HG02973 (cell line): Measurements from ENCODE around the gene ILDR1.

Source experiments
- ATAC-seq: cut with Tn5 transposase; IDR thresholded peaks from one replicate; pipeline ENCODE4 v1.9.1; 2021; ENCODE audit warnings: moderate library complexity; ENCODE audit not compliant: unreplicated experiment

The ILDR1 gene

DNA sequence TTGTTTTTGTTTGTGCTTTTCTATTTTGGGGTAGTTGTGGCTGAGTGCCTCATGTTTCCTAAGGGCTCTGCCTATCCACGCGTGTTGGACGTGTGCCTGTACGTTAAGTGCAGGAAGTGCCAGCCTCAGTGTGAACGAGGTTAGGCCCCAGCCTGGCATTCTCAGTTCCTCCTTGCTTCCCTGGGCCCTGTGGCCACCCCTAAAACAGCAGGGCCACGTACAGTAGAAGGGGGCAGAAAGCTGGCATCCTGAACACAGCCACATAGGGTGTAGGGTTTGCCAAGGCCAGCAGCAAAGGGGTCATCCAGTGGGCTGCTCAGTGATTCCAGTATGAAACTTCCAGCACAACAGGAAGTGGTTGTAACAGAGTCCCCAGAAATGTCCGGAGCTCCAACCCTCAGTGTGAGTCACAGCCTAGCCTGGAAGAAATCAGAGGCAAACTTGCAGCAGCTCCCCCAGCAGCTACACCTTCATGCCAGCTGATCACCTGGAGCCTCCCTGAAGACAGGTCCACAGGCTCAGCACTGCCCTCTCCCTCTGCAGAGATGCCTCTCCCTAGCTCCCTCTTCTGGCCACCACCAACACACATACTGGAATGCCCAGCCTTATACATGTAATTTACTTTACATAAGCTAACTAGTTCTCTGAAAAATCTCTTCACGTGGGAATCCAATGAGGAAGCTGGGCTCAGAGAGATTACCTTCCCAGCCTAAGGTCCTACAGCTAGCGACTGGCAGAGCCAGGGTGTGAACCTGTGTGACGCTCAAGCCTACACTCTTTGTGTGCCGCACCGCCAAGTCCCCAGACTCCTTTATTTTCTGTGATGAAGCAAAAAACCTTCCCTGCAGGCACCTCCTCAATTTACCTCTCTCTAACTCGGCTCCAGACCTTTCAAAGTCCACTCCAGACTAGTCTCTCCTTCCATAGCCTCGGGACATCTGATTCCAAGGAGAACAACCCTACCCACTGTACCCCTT is 26.6 kb downstream of the ILDR1 start:
- ATAC-seq = no peak

DNA sequence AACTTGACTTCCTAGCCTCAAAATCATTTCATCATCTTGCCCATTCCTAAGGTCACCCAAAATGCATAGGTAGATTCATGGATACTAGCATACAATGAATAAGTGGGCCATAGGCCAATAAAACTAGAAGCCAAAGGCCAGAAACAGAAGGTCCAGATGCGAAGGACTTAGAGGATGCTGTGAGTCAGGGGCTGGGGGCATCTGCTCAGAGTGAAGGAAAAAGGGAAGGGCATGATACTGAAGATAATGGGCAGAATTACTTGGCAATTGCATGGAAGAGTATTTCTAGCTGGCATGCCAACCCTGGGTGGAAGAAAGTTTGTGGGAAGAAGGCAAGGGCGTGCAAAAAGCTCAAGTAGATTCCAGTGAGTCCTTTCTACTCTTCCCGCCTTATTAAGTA is 27.5 kb downstream of the ILDR1 start:
- no peak for ATAC-seq

DNA sequence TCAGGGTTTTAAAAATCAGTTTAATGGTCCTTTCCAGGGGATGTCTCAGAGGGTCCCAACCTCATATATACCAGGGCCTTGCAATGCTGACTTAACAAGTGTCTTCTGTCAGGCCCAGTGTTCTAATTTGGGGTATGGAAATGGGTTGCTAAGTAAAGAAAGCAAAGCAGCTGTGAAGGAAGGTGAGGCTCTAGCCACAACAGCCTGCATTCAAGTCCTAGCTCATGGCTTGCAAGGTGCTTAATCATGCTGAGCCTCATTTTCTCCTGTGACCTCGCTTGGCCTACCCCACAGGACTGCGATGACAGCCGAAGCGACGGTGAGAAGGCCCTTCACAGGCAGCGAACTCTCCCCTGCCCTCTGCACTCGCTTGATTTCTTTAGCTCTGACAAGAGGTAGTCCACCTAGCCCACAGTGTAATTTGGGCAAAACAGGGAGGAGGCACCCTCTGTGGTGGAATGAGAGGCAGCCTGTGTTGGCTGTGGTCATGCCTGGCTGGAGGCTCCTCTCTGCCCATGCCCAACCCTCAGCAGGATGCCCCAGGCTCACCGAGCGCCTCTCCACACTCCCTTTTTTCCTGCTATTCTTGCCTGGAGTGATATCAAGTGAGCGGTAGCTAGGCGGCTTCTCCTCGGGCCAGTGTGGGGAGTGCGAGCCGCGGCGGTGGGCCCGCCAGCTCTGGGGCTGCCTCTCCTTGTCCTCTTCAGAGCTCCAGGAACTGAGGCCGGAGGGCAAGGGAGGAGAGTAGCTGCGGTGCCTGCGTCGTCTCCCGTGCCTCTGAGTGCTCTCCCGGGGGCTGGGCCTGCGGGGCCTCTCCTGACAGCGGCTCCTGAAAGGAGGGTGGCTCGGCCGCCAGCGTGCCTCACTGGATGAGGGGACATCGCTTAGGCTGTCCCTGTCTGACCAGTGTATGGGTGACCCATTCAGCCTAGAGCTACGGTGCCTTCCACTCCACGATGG is 29.2 kb downstream of the ILDR1 start:
- peak; percentile 55 for ATAC-seq

DNA sequence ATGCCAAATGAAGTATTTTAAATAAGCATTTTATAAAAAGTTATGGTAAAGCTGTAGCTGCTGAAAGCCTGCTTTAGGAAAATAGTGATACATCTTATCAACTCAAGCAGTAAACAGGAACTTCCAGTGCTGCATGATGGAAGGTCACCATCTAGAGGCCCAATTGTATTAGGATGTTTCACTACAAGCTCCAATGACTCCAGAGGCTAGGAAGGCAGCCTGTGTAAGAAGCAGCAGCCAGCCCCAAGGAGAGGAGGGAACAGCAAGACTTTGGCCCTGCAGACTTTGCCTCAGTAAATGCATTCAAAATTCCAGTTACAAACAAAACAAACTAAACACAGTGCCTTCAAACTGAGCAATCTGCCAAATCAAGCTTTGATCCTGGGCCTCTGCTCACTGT is 32.1 kb downstream of the ILDR1 start:
- no peak for ATAC-seq

DNA sequence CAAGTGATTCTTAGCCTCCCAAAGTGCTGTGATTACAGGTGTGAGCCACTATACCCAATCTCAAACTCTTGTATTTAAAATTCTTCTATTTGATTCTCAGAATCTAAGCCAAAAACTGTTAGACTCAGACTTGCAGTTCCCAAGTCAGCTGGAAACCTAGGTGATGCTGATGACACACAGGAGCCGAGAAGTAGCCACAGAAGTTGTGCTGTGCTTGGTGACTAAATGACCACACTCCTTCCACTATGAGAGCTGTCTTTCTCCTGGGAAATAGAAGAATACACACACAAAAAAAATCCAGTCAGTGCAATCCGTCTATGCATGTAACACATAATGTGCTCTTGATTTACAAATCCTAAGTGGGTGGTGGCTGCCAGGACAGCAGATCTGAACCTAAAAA is 33.9 kb downstream of the ILDR1 start:
- ATAC-seq = no peak

DNA sequence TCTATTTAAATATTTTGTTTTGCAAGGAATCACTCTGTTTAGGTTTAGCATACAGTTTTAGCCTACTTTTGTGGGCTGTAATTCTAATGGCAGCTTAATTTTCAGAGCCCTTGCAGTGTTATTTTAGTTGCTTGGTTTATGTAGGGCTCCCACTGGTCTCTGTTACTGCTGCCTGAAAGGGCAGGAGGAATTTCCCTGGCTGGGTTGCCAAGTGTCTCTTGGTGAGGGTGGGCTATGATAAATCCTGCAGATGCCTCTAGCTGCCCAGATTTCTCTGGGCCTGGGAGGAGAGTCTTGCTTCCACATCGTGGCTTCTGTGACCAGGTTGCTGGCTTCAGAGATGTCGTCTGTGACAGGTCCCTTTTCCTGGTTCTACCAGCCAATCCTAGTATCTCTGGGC is 36.2 kb downstream of the ILDR1 start:
- ATAC-seq = no peak

DNA sequence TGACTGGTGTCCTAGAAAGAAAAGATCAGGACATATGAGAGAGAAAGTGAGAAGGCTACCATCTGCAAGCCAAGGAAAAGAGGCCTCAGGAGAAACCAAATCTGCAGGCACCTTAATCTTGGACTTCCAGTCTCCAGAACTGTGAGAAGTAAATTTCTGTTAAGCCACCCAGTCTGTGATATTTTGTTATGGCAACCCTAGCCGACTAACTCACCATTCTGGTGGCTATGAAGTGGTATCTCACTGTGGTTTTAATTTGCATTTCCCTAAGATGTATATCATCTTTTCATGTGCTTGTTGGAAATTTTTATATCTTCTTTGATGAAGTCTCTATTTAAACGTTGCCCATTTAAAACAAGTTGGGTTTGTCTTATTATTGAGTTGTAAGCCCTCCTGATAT is 40.6 kb downstream of the ILDR1 start:
- no peak for ATAC-seq

DNA sequence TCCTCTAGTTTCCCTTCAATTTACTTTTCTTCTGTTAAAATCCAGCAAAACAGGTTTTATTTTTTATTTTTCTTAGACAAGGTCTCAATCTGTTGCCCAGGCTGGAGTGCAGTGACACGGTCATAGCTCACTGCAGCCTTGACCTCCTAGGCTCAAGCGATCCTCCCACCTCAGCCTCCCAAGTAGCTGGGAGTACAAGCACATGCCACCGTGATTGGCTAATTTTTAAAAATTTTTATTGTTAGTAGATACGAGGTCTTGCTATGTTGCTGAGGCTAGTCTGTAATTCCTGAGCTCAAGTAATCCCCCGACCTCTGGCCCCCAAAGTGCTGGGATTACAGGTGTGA is 41.6 kb downstream of the ILDR1 start:
- no peak for ATAC-seq

DNA sequence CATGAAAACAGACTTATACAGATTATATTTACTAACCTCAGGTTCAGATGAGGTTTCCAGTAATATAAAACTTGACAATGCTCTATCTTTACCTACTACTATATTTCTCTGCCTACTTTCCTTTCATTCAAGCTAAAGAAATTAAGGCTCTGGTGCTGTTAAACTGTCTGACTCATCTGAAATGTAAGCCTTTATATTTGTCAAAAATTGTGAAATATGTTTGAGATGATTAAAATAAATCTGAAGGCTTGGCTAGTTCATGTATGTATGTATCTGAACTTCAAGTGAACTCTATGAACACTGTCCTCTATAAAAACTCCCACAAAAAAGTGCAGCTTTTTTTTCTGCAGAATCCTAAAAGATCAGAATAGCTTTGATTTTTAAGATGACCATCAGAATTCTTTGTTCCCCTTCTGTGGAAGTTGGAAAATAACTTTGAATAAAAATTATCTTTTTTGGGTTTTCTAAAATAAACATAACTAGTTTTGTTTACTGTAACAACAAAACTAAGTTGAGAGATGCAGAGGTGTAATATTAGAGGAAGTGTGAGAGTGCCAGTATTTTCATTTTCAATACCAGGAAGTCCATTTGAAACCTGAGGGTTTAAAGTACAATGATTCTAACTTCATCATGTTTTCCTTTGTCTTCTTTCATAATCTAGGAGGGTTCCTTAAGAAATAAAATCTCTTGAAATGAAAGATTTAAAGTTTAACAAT is 42.2 kb downstream of the ILDR1 start:
- ATAC-seq = peak; percentile 62

DNA sequence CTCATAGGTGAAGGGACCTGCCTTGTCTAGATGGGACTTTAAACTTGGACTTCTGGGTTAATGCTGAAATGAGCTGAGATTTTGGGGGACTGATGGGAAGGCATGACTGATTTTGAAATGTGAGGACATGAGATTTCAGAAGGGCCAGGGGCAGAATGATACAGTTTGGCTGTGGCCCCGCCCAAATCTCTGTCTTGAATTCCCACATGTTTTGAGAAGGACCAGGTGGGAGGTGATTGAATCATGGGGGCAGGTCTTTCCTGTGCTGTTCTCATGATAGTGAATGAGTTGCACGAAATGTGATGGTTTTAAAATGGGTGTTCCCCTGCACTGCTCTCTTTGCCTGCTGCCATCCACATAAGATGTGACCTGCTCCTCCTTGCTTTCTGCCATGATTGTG is 42.8 kb downstream of the ILDR1 start:
- ATAC-seq = no peak

DNA sequence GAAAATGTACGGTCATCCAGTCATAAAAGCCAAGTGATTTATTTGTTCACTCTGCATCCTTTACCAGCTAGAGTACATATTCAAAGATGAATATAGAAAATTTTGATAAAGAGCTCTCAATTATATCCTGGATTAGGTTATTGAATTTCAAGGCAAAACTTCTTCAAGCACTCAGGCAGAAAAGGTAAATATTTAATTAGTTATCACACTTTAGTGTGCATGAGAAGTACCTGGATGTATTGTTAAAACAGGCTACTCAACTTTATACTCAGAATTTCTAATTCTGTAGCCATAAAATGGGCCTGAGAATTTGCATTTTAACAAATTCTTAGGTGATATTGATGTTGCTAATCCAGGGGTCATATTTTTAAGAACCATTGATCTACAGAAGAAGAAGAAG is 45.3 kb downstream of the ILDR1 start:
- ATAC-seq = no peak

DNA sequence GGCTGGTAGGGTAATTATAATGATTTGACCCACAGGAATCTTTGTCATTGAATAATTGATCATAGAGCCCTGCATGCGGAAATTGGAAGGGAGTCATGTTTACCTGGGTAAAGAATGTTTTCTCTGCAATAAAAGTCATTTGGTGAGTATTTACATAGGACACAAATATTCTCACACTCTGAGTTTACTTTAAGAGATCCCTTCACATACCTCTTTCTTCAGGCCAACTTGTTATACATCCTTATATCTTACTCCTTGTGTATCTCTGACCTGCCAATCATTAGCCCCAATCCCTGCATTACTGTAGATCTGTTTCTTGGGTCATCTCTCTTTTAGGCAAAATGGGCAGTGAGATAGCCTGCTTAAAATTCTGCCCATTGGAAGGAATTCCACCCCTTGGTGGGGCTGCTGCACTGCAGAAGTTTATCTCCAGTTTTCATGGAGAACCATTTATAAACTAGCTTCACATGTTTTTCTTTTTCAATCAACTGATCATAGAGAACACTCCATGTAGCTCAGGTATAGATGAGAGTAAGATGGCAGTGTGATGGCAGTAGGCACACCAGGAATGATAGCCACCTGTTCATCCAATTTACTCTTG is 46.2 kb downstream of the ILDR1 start:
- ATAC-seq = no peak

DNA sequence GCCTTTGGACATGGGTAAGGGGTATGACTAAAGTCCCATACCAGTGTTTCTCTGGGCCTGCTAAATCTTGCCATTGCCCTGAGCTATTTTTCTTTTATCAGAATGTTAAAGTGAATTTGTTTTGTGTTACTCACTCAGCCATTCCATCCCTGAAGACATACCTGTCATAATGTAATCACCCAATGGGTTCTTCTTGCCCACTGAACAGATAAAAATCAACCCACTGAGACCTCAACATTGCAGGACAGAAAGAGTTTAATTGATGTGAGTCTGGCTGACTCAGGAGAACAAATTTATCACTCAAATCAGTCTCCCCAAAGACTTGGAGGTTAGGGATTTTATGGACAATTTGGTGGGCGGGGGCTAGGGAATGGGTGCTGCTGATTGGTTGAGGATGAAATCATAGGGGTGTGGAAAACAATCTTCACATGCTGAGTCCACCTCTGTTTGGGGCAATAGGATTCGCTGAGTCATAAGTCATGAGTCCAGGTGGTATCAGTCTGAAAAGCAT is 47.4 kb downstream of the ILDR1 start:
- no peak for ATAC-seq

DNA sequence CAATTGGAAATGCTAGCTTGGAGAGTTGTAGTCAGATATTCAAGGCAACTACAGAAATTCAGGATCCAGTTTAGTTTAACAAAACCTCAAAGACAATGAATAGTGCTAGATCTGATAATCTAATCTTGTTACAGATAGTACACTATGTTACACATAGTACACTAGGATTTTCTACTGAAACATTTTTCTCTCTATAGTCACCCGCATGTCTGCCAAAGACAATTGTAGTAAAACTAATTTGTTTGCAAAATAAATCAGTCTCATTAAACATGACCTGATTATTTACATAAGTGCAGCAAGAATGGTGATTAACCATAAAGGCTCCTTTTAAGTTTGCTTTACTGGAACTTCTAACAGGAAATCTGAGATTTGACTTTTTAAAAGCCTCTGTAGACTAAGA is 52.0 kb downstream of the ILDR1 start:
- ATAC-seq = no peak

DNA sequence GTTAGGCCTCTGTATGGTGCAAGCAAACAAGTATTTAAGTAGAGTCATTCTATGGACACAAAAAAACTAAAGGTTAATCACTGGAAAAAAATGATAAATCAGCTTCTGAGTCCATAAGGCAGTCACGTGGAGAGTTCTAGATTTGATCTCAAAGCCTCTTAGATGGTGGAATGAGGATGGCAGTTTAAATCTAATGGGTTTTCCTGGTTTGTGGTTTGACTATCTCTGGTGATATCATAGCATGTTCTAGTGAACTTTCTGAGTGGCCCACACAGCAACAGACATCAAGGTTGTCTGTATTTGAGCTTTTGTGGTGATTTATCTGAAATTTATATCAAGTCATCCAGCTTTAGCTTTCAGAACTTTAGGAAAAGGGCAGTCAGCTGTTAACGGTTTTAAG is 52.4 kb downstream of the ILDR1 start:
- ATAC-seq = no peak

DNA sequence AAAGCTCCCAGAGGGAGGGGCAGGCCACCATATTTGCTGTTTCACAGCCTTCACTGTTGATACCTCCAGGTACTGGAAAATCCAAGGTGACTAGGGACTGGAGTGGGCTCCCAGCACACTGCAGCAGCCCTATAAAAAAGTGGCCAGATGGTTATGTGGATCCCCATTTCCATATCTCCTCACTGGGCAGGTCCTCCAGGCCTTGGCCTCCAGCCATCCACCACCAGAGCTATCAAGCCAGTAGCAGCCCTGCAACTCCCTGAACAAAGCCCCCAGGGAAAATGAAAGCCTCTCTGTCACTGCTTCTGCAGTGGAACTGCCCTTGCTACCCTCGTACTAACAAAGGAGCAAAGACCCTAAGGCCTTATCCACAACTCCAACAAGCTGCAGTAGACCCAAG is 58.4 kb downstream of the ILDR1 start:
- ATAC-seq = no peak

DNA sequence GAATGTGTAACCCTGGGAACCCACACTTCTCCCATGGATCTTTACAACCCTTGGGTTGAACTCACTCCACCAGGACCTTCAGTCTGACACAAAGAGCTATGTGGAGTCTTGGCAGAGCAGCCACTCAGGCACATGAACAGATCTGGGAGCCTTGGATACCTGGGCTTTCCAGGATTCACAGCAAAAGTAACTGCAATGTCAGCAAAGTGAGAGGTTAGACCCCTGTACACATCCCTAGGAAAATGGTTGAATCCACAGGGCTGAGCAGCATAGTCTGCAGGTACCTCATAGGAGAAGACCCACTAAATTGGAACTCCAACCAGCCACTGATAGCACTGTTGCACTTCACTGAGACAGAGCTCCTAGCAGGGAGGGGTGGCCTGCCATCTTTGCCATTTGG is 59.6 kb downstream of the ILDR1 start:
- no peak for ATAC-seq

DNA sequence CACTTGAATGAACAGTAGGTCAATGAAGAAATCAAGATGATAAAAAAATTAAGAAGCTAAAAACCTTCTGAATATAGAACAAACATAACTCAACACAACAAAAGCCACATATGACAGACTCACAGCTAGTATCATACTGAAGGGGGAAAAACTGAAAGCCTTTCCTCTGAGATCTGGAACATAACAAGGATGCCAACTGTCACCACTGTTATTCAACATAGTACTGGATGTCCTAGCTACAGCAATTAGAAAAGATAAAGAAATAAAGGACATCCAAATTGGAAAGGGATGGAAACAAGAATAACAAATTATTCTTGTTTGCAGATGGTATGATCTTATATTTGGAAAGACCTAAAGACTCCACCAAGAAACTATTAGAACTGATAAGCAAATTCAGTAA is 60.8 kb downstream of the ILDR1 start:
- ATAC-seq = no peak

DNA sequence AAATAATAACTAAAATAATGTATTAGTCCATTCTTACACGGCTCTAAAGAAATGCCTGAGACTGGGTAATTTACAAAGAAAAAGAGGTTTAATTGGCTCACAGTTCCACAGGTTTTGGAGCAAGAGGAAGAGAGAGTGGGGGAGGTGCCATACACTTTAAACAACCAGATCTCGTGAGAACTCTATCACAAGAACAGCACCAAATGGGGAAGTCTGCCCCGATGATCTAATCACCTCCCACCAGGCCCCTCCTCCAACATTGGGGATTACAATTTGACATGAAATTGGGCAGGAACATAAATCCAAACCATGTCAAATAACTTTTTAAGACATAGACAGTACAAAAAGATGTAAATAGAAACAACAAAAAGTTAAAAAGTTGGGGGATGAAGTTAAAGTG is 63.2 kb downstream of the ILDR1 start:
- ATAC-seq = no peak

DNA sequence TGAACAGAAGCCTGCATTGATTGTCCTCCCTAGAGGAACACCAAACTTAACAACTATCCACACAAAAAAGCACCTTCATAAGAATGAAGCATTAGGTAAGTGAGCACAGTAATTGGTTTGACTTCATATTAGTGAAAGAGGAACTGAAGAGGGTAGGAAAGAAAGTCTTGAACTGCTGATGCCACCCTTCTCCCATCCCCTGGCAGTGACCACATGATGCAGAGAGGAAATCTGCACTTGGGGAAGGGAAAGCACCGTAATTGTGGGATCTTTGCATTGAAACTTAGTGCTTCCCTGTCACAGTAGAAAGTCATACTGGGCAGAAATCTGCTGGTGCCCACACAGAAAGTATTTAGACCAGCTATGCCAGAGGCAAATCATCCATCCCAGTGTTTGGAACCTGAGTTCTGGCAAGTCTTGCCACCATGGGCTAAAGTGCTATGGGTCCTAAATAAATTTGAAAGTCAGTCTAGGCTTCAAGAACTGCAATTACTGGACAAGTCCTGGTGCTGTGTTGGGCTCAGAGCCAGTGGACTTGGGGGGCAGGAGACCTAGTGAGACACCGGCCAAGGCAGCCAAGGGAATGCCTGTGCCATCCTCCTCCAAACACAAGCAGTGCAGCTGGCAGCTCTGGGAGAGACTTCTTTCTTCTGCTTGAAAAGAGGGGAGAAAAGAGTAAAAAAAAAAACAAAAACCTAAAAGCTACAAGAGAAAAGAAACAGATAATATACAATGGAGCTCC is 64.2 kb downstream of the ILDR1 start:
- no peak for ATAC-seq
